Sigmoid colon (tissue), 3 donors: ENCODE measurements around the gene SINHCAF.

Experiments used
- CTCF ChIP-seq, 4 experiments: fragments of 450-650 bp in 3 of 4; fragments of 200-600 bp in 1 of 4; IDR thresholded peaks; one replicate each; pipeline ENCODE4 v1.5.1; 2016 to 2019; ENCODE audit warnings: antibody characterized with exemption in 4 of 4, mild to moderate bottlenecking in 3 of 4, moderate library complexity in 2 of 4
- POLR2A ChIP-seq, 2 donors: fragments of 450-650 bp; IDR thresholded peaks; one replicate each; pipeline ENCODE4 v1.6.1; 2016; ENCODE audit warnings: antibody characterized with exemption in 2 of 2, mild to moderate bottlenecking in 2 of 2, moderate library complexity in 2 of 2

DNA sequence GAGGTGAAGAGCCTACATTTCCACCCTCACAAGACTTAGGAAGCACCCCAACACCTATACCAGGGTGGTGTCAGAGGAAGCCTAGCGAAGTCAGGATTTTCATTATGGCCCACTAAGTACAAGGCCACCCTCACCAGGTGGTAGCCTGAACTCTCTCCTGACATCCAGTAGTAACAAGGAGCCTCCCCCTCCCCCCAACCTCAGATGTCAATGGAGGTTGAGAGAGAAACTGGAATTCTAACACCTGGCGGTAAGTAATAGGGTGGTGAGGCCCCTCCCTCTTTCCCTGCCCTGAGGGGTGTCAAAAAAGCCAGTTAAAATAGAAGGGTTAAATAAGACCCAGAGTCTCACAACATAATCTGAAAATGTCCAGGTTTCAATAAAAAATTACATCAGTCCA, 37.6 kb downstream of the SINHCAF start:
- TF ChIP-seq POLR2A (IDR thresholded peaks at IDR 0.05) (no peak), CTCF (IDR thresholded peaks at IDR 0.05) (no peak)
